Coronary artery (tissue), 2 donors: Measurements from ENCODE around the gene TPCN1.

Experiments used
- DNase-seq: peaks from one replicate; pipeline ENCODE4 v3.0.0-alpha.2; 2017; ENCODE audit warnings: low spot score
- H3K27ac ChIP-seq, 2 donors: fragments of 200-600 bp; sonication (generic); one replicate each; pipeline ENCODE4 v1.5.1; 2016 to 2019
- H3K4me3 ChIP-seq: fragments of 200-600 bp; sonication (generic); 2 replicates; pipeline ENCODE4 v1.5.1; 2016; ENCODE audit warnings: mild to moderate bottlenecking, moderate library complexity
- TF ChIP-seq, protein P1 (sequence below): fragments of 200-600 bp; sonication (generic); IDR thresholded peaks from one replicate; pipeline ENCODE4 v1.5.1; 2019; ENCODE audit warnings: antibody characterized with exemption

Gene TPCN1

DNA sequence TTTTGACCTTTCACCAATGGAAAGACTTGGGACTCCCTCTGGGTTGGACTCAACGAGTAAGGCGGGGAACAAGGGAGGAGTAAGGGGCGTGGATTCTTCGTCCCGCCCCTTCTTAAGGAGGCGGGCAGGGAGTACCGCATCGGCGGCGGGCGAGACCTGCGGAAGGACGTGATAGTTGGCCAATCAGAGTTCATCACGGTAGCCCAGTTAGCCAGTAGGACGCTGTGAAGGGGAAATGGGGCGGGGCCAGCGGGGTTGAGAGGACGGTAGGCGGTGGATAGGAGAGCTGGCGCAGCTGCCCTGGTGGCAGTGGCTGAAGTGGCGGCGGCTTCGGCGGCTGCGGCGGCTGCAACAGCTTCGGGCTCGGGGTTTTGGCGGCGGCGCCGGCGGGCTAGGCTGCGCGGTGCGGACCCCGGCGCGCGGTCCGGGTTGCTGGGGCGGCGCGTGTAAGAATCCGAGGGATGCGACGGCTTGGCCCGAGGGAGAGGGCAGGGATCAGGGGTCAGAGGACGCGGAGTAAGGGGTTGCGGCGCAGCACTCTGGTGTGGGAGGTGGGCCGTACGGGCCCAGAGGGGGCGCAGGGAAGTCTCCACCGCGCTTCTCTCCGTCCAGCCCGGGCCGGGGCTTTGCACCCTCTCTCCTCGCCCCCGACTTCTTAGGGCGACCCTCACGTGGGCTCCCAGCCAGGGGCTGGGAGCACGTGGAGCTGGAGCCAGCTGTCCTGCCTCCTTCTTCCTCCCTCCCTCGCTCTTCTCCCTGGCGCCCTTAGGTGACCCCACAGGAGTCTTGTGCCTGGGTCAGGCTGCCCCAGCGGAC is at the start of gene TPCN1:
Gene TPCN1, plus strand, starts transcription at position 284 of the 816 bp plus-strand sequence. CDS start 5,389 bp downstream, outside the sequence.
- DNase-seq: peak; percentile 100
- TF ChIP-seq, protein P1, sequence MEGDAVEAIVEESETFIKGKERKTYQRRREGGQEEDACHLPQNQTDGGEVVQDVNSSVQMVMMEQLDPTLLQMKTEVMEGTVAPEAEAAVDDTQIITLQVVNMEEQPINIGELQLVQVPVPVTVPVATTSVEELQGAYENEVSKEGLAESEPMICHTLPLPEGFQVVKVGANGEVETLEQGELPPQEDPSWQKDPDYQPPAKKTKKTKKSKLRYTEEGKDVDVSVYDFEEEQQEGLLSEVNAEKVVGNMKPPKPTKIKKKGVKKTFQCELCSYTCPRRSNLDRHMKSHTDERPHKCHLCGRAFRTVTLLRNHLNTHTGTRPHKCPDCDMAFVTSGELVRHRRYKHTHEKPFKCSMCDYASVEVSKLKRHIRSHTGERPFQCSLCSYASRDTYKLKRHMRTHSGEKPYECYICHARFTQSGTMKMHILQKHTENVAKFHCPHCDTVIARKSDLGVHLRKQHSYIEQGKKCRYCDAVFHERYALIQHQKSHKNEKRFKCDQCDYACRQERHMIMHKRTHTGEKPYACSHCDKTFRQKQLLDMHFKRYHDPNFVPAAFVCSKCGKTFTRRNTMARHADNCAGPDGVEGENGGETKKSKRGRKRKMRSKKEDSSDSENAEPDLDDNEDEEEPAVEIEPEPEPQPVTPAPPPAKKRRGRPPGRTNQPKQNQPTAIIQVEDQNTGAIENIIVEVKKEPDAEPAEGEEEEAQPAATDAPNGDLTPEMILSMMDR: no peak
- Histone ChIP-seq H3K4me3 (peak within 1 kb of the TSS; percentile 83), H3K27ac (peak within 1 kb of the TSS; percentile 89 to 92)

DNA sequence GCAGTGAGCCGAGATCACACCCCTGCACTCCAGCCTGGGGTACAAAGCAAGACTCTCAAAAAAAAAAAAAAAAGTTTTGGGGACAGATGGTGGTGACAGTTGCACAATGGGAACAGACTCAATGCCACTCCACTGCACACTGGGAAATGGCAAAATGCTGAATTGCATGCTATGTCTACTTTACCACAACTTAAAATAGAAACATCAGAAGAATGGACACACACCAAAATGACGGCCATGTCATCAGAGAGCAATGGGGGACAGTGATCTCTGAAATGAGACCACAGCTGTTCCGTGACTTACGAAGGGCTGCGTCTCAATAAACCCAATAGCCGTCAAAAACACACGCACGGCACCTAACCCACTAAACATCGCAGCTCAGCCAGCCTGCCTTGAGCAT is 49.7 kb upstream of the TPCN1 start:
- Histone ChIP-seq H3K27ac (no peak overlapping the region), H3K4me3 (no peak overlapping the region)
- DNase-seq: no peak
- TF ChIP-seq, protein P1: no peak

DNA sequence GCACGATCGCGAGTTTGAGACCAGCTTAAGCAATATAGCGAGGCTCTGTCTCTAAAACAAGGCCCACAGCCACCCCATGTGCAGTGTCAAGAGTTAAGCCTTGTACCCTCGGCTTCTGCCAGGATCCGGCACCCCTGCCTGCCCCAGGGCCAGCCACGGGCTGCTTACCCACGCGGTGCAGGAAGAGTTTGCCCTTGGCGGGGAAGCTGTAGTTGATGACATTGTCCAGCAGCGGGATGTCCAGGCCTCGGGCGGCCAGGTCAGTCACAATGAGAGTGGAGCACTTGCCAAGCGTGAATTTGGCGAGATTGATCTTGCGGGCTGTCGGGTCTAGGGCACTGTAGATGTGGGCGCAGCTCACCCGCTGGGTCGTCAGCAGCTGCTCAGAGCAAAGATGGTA is 49.1 kb upstream of the TPCN1 start:
- H3K27ac ChIP-seq: no peak overlapping the region
- TF ChIP-seq, protein P1: no peak
- no peak for DNase-seq
- no peak overlapping the region for H3K4me3 ChIP-seq

DNA sequence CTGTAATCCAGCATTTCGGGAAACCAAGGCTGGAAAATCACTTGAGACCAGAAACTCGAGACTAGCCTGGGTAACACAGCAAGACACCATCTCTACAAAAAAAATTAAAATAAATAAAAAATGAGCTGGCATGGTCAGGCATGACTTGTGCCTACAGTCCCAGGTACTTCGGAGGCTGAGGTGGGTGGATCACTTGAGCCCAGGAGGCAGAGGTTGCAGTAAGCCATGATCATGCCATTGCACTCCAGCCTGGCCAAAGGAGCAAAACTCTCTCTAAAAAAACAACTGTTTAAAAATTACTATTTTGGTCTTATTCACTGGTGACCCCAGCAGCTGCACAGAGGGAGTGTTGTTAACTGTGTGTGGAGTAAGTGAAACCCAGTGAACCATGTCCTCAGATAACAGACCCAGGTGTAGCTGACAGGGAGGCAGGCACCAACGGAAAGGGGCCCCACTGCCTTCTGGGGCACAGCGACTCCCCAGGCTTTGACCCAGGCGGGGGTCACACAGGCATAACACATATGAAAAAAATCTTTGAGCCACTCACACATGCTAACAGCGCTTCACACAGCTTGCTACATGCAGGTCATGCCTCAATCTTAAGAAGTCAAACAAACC is 48.1 kb upstream of the TPCN1 start:
- TF ChIP-seq, protein P1: no peak
- DNase-seq: no peak
- H3K27ac ChIP-seq: no peak overlapping the region
- H3K4me3 ChIP-seq: no peak overlapping the region

DNA sequence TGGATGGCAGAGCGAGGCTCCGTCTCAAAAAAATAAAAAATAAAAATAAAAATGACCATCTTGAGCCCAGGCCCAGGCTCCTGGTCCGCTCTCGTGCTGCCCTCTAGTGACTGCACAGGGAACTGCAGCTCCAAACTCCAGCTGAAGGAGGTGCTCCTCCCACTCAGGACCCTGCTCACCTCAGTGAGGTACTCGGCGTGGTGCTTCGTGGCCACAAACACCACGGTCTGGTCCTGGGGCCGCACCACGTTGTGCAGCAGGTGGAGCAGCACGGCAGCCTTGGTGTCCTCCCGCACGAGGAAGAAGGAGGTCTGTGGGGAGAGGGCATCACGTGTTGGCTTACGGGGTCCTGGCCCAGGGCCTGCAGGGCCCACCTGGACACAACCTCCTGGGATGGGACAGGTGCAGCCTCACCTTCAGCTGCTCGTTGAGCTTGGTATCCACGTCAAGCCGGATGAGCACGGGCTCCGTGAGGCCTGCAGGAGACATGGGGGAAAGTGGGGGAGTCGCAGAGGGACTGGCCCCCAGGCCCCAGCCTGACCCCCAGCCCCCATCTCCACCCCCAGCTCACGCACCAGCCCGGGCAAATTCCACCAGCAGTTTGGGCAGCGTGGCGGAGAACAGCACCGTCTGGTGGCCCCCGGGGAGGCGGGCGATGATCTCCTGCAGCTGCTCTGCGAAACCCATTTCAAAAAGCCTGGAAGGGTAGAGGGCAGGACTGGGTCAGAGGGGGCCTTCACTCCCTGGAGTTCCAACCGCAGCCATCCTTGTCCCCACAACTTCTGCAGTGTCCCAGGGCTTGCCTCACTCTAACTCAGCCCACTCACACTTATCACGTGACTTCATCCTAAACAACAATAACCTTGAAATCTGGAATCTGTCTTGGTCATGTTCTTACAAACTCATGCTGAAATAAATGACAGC is 46.5 kb upstream of the TPCN1 start:
- DNase-seq: no peak
- Histone ChIP-seq H3K4me3 (no peak overlapping the region), H3K27ac (no peak overlapping the region)
- TF ChIP-seq, protein P1: peak; percentile 98

DNA sequence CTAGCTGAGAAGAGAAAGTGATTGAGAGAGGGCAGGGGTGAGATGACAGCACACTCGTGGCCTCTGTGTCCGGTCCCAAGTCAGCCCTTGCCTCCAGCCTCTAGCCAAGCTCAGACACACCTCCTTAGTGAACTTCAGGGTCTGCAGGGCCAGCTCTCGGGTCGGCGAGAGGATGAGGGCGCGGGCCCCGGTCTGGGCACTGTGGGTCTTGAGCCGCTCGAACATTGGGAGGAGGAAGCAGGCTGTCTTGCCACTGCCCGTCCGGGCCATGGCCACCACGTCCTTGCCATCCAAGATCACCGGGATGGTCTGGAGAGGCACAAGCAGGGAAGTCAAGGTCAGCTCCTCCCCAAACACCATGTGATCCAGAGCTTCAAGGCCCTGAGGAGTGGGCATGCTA is 42.2 kb upstream of the TPCN1 start:
- no peak for DNase-seq
- TF ChIP-seq, protein P1: no peak
- Histone ChIP-seq H3K27ac (no peak overlapping the region), H3K4me3 (no peak overlapping the region)
